Measurements from ENCODE around the gene ATXN7L3.

ATXN7L3 gene

DNA sequence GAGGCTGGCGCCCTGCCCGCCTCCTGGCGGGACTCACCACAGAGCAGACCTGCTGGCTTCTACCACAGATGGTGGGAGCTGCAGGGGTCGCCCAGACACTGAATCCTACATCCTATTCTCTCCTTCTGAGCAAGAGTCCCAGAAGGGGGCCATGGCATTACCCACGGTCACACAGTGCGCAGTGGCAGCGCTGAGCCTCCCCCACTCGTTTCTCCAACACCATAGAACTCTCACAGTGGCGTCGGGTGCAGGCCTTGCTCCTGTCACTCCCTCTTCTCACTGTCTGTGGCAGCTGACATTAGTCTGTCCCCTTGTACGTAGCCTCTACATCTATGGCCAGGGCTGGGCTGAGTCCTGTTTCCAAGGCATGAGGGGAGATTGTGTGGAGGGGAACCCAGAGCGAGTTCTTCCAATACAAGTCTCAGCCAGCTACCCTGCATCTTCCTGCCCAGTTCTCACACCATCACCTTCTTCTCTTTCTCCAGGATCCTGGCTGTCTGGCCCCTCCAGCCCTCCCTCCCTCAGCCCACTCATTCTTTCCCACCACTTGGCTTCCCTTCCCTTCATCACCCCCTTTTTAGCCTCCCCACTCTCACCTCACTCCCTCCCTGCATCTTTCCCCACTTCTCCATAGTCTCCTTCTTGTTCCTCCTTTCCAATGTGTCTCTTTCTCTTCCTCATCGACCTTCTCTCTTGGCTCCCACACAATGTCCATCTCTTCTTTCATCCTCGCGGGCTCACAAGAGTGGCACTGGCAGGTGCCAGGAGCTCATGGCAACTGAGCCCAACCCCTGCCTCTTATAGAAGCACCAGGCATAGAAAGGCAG lies 13.9 kb upstream of the ATXN7L3 start:
- ATAC-seq (ENCODE audit: insufficient read depth, low read depth), result no peak
- H3K36me3 ChIP-seq (ENCODE audit: insufficient read depth, low read length), result peaks cover 89% of the 10 kb centered on the region

DNA sequence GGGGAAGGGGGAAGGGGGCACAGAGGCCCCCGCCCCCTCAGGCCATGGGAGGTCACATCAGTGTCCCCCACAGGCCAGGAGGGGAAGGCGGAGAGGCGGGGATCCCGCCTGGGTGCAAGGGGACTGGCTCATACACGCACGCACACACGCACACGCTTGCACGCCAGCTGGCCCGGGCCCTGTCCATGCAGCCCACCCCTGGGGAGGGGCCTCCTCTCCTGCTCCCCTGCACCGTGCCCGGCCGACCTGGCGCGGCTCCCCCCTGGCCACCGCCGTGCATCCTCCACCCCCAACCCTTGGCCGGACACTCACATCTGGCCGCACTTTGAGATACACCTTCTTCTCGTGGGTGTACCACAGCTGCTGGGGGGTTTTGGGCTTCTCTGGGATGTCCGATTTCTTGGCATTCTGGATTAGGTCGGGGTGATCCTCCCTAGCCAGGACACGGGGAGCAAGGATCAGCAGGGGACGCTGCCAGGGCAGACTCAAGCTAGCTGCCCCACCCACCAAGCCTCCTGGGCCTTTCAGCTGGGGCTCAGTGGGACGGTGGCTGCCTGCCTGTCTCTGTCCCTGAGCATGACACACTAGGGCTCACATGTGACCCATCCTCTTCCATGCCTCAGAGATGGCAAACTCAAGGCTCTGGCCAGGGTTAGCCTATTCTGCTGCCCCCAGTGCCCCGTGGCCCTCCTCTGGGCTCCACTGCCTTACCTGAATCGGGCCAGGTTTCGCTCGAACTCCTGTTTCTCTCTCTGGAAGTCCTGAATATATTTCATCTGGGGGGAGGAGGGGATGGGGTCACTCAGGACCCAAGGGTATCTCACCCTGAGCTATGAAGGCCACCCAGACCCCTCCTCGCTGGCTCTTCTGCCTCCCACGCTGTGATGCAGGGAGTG lies 13.1 kb upstream of the ATXN7L3 start:
- Histone ChIP-seq H3K27ac (ENCODE audit: low read length) (no peak overlapping the region), H2AFZ (ENCODE audit: low read depth, low read length) (no peak overlapping the region), H3K27me3 (ENCODE audit: insufficient read depth, low read length, poor library complexity) (no peaks in the 10 kb centered on the region), H3K4me1 (ENCODE audit: insufficient read depth, low read length) (peaks cover 40% of the 10 kb centered on the region), H3K9me3 (ENCODE audit: insufficient read depth, low read length, severe bottlenecking) (no peaks in the 10 kb centered on the region), H4K20me1 (ENCODE audit: insufficient read depth, low read length) (peaks cover 49% of the 10 kb centered on the region), H3K36me3 (ENCODE audit: insufficient read depth, low read length) (peaks cover 96% of the 10 kb centered on the region), H3K4me2 (ENCODE audit: insufficient read depth, low read length) (no peak overlapping the region), H3K4me3 (ENCODE audit: low read depth in 1 of 2, low read length in 2 of 2) (no peak overlapping the region), H3K9ac (ENCODE audit: low read depth, low read length) (no peak overlapping the region), H3K79me2 (ENCODE audit: insufficient read depth, low read length) (peaks cover 30% of the 10 kb centered on the region)
- TF ChIP-seq EZH2 (IDR thresholded peaks at IDR 0.05; ENCODE audit: borderline replicate concordance, low read depth, low read length, severe bottlenecking), result no peak
- TF ChIP-seq, protein P1, sequence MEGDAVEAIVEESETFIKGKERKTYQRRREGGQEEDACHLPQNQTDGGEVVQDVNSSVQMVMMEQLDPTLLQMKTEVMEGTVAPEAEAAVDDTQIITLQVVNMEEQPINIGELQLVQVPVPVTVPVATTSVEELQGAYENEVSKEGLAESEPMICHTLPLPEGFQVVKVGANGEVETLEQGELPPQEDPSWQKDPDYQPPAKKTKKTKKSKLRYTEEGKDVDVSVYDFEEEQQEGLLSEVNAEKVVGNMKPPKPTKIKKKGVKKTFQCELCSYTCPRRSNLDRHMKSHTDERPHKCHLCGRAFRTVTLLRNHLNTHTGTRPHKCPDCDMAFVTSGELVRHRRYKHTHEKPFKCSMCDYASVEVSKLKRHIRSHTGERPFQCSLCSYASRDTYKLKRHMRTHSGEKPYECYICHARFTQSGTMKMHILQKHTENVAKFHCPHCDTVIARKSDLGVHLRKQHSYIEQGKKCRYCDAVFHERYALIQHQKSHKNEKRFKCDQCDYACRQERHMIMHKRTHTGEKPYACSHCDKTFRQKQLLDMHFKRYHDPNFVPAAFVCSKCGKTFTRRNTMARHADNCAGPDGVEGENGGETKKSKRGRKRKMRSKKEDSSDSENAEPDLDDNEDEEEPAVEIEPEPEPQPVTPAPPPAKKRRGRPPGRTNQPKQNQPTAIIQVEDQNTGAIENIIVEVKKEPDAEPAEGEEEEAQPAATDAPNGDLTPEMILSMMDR (IDR thresholded peaks at IDR 0.05; ENCODE audit: borderline replicate concordance, extremely low read depth, low read length, poor library complexity, severe bottlenecking), result no peak
- ATAC-seq (ENCODE audit: insufficient read depth, low read depth) (no peak), DNase-seq (no peak)

More for the DNA sequence above, 13.9 kb upstream of the ATXN7L3 start:
- Histone ChIP-seq H3K9ac (ENCODE audit: low read depth, low read length) (no peak overlapping the region; the same call in 1 of the 2 replicates), H4K20me1 (ENCODE audit: insufficient read depth, low read length) (peaks cover 50% of the 10 kb centered on the region), H3K27me3 (ENCODE audit: insufficient read depth, low read length, poor library complexity) (no peaks in the 10 kb centered on the region), H2AFZ (ENCODE audit: low read depth, low read length) (no peak overlapping the region), H3K79me2 (ENCODE audit: insufficient read depth, low read length) (peaks cover 35% of the 10 kb centered on the region), H3K4me2 (ENCODE audit: insufficient read depth, low read length) (no peak overlapping the region), H3K9me3 (ENCODE audit: insufficient read depth, low read length, severe bottlenecking) (no peaks in the 10 kb centered on the region), H3K4me3 (ENCODE audit: low read depth in 1 of 2, low read length in 2 of 2) (no peak overlapping the region), H3K27ac (ENCODE audit: low read length) (no peak overlapping the region), H3K4me1 (ENCODE audit: insufficient read depth, low read length) (peaks cover 43% of the 10 kb centered on the region)
- no peak for DNase-seq
- TF ChIP-seq EZH2 (IDR thresholded peaks at IDR 0.05; ENCODE audit: borderline replicate concordance, low read depth, low read length, severe bottlenecking), result no peak

DNA sequence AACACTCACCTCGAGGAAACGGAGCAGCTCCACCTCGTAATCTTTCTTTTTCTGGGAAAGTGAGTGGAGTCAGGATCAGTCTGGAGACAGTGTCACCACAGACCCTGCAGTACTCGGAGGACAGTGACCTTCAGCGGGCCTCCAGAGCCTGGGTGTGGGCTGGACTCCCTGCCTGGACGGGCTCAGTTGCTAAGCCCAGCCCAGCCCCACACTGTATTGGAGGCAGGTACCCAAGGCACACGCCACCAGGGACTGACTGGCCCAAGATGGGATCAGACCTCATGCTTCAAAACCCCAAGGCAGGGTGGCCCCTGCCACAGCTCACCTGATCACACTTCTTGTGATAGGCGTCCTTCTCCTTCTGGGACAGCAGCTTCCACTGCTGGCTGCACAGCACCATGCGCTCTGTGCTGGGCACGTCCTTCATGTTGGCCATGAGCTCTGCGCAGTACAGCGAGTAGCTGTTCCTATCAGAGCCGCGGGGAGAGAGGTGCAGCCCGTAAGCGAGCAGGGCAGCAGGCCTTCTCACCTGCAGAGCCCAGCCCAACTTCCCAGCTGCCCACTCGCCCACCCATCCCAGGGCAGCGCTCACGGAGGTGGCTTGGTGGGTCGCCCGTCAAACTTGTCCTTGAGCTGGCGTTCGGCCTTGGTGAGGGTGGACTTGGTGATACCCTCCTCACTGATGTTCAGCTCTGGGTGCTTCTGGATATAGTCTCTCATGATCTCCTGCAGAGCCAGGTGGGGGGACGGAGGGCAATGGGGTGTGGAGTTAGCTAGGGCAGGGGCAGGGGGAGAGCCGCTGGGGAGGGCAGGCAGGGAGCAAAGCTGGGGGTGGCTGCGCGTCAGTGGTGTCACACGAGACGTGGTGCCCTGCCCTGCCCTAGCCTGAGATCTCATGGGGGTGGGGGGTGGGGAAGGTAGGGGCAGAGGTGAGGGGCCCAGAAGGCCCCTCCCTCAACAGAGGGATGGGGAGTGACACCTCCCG lies 11.9 kb upstream of the ATXN7L3 start:
- TF ChIP-seq, protein P1 (IDR thresholded peaks at IDR 0.05; ENCODE audit: borderline replicate concordance, extremely low read depth, low read length, poor library complexity, severe bottlenecking), result no peak
- TF ChIP-seq EZH2 (IDR thresholded peaks at IDR 0.05; ENCODE audit: borderline replicate concordance, low read depth, low read length, severe bottlenecking), result no peak
- ATAC-seq (ENCODE audit: insufficient read depth, low read depth) (no peak), DNase-seq (no peak)
- Histone ChIP-seq H3K27ac (ENCODE audit: low read length) (no peak overlapping the region), H3K4me2 (ENCODE audit: insufficient read depth, low read length) (0 out of 2 replicates have a peak overlapping the region, but pooled peaks have one; percentile 3), H3K27me3 (ENCODE audit: insufficient read depth, low read length, poor library complexity) (no peaks in the 10 kb centered on the region), H3K4me1 (ENCODE audit: insufficient read depth, low read length) (peaks cover 29% of the 10 kb centered on the region), H3K9ac (ENCODE audit: low read depth, low read length) (peak overlapping the region; percentile 40; the same call in 1 of the 2 replicates), H2AFZ (ENCODE audit: low read depth, low read length) (no peak overlapping the region), H4K20me1 (ENCODE audit: insufficient read depth, low read length) (peaks cover 41% of the 10 kb centered on the region), H3K9me3 (ENCODE audit: insufficient read depth, low read length, severe bottlenecking) (no peaks in the 10 kb centered on the region), H3K79me2 (ENCODE audit: insufficient read depth, low read length) (peaks cover 18% of the 10 kb centered on the region), H3K36me3 (ENCODE audit: insufficient read depth, low read length) (peaks cover 96% of the 10 kb centered on the region), H3K4me3 (ENCODE audit: low read depth in 1 of 2, low read length in 2 of 2) (no peak overlapping the region)

Measured in DND-41 (cell line).